SHP77 (cell line): ENCODE measurements around the gene BMP8A.
"Not testable (repeated sequence)": the region's sequence is repeated elsewhere in the genome, so short reads cannot be mapped to it uniquely, and the experiment has no call there.

Experiments used
- DNase-seq, 2 experiments: peaks; one replicate each; lab custom pipeline; 2025; lab: John Stamatoyannopoulos, UW

The BMP8A gene

GRCh38 chr1:39491146-39491921, at the start of gene BMP8A:
TSS of gene BMP8A (plus strand) at chr1:39491636. CDS start at chr1:39491992, 356 bp downstream.
- DNase-seq = peak; percentile 38 to 73

- no peak for DNase-seq
Measured at GRCh38 chr1:39441797-39442196, 49.6 kb upstream of the BMP8A start.

GRCh38 chr1:39445573-39445972, 45.9 kb upstream of the BMP8A start:
- no peak for DNase-seq

- no peak for DNase-seq
Measured at GRCh38 chr1:39446986-39447567, 44.4 kb upstream of the BMP8A start.

- DNase-seq = not testable (repeated sequence)
Measured at GRCh38 chr1:39450041-39450440, 41.4 kb upstream of the BMP8A start.

- DNase-seq = no peak
Measured at GRCh38 chr1:39450956-39451606, 40.4 kb upstream of the BMP8A start.

GRCh38 chr1:39452081-39452480, 39.4 kb upstream of the BMP8A start:
- no peak for DNase-seq

GRCh38 chr1:39452540-39452939, 38.9 kb upstream of the BMP8A start:
- DNase-seq = no peak

GRCh38 chr1:39453603-39454002, 37.8 kb upstream of the BMP8A start:
- DNase-seq = no peak

- DNase-seq = no peak
Measured at GRCh38 chr1:39458991-39459390, 32.4 kb upstream of the BMP8A start.

GRCh38 chr1:39462074-39462473, 29.4 kb upstream of the BMP8A start:
- no peak for DNase-seq

- no peak for DNase-seq
Measured at GRCh38 chr1:39466413-39467107, 24.9 kb upstream of the BMP8A start.

GRCh38 chr1:39467108-39467720, 24.2 kb upstream of the BMP8A start:
- not testable (repeated sequence) for DNase-seq

GRCh38 chr1:39469150-39469549, 22.3 kb upstream of the BMP8A start:
- DNase-seq = no peak

GRCh38 chr1:39470040-39470439, 21.4 kb upstream of the BMP8A start:
- no peak for DNase-seq

GRCh38 chr1:39472826-39473225, 18.6 kb upstream of the BMP8A start:
- no peak for DNase-seq

- DNase-seq = no peak
Measured at GRCh38 chr1:39473324-39473723, 18.1 kb upstream of the BMP8A start.

- no peak for DNase-seq
Measured at GRCh38 chr1:39474810-39475209, 16.6 kb upstream of the BMP8A start.

- DNase-seq = not testable (repeated sequence)
Measured at GRCh38 chr1:39475551-39475950, 15.9 kb upstream of the BMP8A start.

GRCh38 chr1:39478126-39478915, 13.1 kb upstream of the BMP8A start:
- DNase-seq = no peak

GRCh38 chr1:39481289-39481688, 10.1 kb upstream of the BMP8A start:
- DNase-seq = no peak
